Activated naive CD8-positive, alpha-beta T cell treated with anti-CD3 and anti-CD28 coated beads, Interleukin-2, amount 10 ng/mL, durations not matched to agents 7 days and 5 days (primary cell): Measurements from ENCODE around the gene COL20A1. TPM values are rescaled to one million over a fixed set of nuclear protein-coding genes. Genes with fewer than 3 reads are reported as not detected.

Source experiments
- ATAC-seq: fragments of 150-1000 bp; cut with Tn5 transposase; one replicate; pipeline ENCODE4 v1.10.0; 2021; ENCODE audit warnings: low read depth, moderate library complexity
- POLR2A ChIA-PET: fragments of 350-600 bp; sonication (Branson Sonifier 250); formaldehyde crosslinking; loops from one replicate; lab custom pipeline; 2021; ENCODE audit warnings: antibody characterized with exemption; lab: Charles Lee
- DNase-seq: peaks from one replicate; pipeline ENCODE4 v3.0.0; 2021
- H3K27ac Mint-ChIP-seq: one replicate; pipeline ENCODE4 v1.8.0; 2022; ENCODE audit warnings: mild to moderate bottlenecking, mixed read lengths
- H3K27me3 Mint-ChIP-seq: one replicate; pipeline ENCODE4 v1.8.0; 2022; ENCODE audit warnings: mild to moderate bottlenecking, moderate library complexity, mixed read lengths
- H3K36me3 Mint-ChIP-seq: one replicate; pipeline ENCODE4 v1.8.0; 2021; ENCODE audit warnings: mild to moderate bottlenecking, mixed read lengths
- H3K4me1 Mint-ChIP-seq: one replicate; pipeline ENCODE4 v1.8.0; 2021; ENCODE audit warnings: mixed read lengths
- H3K4me3 Mint-ChIP-seq: one replicate; pipeline ENCODE4 v1.8.0; 2022; ENCODE audit warnings: mild to moderate bottlenecking, moderate library complexity, mixed read lengths
- H3K9me3 Mint-ChIP-seq: one replicate; pipeline ENCODE4 v1.8.0; 2021; ENCODE audit warnings: mixed read lengths
- total RNA-seq, 2 experiments: library from RNA; stranded (reverse); gene quantifications; one replicate each; pipeline ENCODE4 v1.2.3, GENCODE V29; 2021

COL20A1 gene
- total RNA-seq, 2 experiments from 2014 or later: 0.26 TPM; not detected in 1

GRCh38 chr20:63369724-63370617 is 77.0 kb downstream of the COL20A1 start:
- Mint-ChIP-seq H3K9me3 (no peaks in the 10 kb centered on the region), H3K4me1 (no peaks in the 10 kb centered on the region), H3K36me3 (no peaks in the 10 kb centered on the region), H3K4me3 (no peak overlapping the region), H3K27ac (no peak overlapping the region), H3K27me3 (no peaks in the 10 kb centered on the region)
- POLR2A ChIA-PET: no interaction called here
- DNase-seq: no peak
- ATAC-seq: no peak

- Mint-ChIP-seq H3K4me1 (no peaks in the 10 kb centered on the region), H3K36me3 (no peaks in the 10 kb centered on the region), H3K27ac (no peak overlapping the region), H3K27me3 (no peaks in the 10 kb centered on the region), H3K4me3 (no peak overlapping the region), H3K9me3 (no peaks in the 10 kb centered on the region)
- POLR2A ChIA-PET: no interaction called here
- DNase-seq: no peak
- no peak for ATAC-seq
Observed at GRCh38 chr20:63370618-63371187, 77.7 kb downstream of the COL20A1 start.

GRCh38 chr20:63371291-63371865 is 78.4 kb downstream of the COL20A1 start:
- Mint-ChIP-seq H3K9me3 (no peaks in the 10 kb centered on the region), H3K27me3 (no peaks in the 10 kb centered on the region), H3K27ac (no peak overlapping the region), H3K36me3 (no peaks in the 10 kb centered on the region), H3K4me3 (no peak overlapping the region), H3K4me1 (no peaks in the 10 kb centered on the region)
- POLR2A ChIA-PET: no interaction called here
- no peak for DNase-seq
- no peak for ATAC-seq

GRCh38 chr20:63372971-63373885 is 80.2 kb downstream of the COL20A1 start:
- H3K4me3 Mint-ChIP-seq: no peak overlapping the region
- no peaks in the 10 kb centered on the region for H3K9me3 Mint-ChIP-seq
- no peak for ATAC-seq
- H3K4me1 Mint-ChIP-seq: no peaks in the 10 kb centered on the region
- no peak overlapping the region for H3K27ac Mint-ChIP-seq
- POLR2A ChIA-PET: no interaction called here
- no peak for DNase-seq
- peaks cover 3% of the 10 kb centered on the region for H3K27me3 Mint-ChIP-seq
- no peaks in the 10 kb centered on the region for H3K36me3 Mint-ChIP-seq

- Mint-ChIP-seq H3K27ac (no peak overlapping the region), H3K27me3 (peaks cover 6% of the 10 kb centered on the region), H3K9me3 (no peaks in the 10 kb centered on the region), H3K4me3 (no peak overlapping the region), H3K36me3 (no peaks in the 10 kb centered on the region), H3K4me1 (no peaks in the 10 kb centered on the region)
- DNase-seq (no peak), ATAC-seq (no peak)
- POLR2A ChIA-PET: no interaction called here
Observed at GRCh38 chr20:63373996-63374395, 81.0 kb downstream of the COL20A1 start.

- peaks cover 6% of the 10 kb centered on the region for H3K27me3 Mint-ChIP-seq
- no peaks in the 10 kb centered on the region for H3K9me3 Mint-ChIP-seq
- POLR2A ChIA-PET: no interaction called here
Observed at GRCh38 chr20:63374504-63374903, 81.5 kb downstream of the COL20A1 start.

GRCh38 chr20:63375438-63375837 is 82.5 kb downstream of the COL20A1 start:
- H3K9me3 Mint-ChIP-seq: no peaks in the 10 kb centered on the region
- POLR2A ChIA-PET: no interaction called here
- H3K27ac Mint-ChIP-seq: no peak overlapping the region
- no peaks in the 10 kb centered on the region for H3K36me3 Mint-ChIP-seq
- no peaks in the 10 kb centered on the region for H3K4me1 Mint-ChIP-seq
- peaks cover 6% of the 10 kb centered on the region for H3K27me3 Mint-ChIP-seq
- ATAC-seq (no peak), DNase-seq (no peak)
- no peak overlapping the region for H3K4me3 Mint-ChIP-seq

More at GRCh38 chr20:63374504-63374903, 81.5 kb downstream of the COL20A1 start:
- H3K36me3 Mint-ChIP-seq: no peaks in the 10 kb centered on the region
- H3K27ac Mint-ChIP-seq: no peak overlapping the region
- no peak for ATAC-seq
- no peaks in the 10 kb centered on the region for H3K4me1 Mint-ChIP-seq
- H3K4me3 Mint-ChIP-seq: no peak overlapping the region
- no peak for DNase-seq

GRCh38 chr20:63376283-63377250 is 83.6 kb downstream of the COL20A1 start:
- Mint-ChIP-seq H3K9me3 (no peaks in the 10 kb centered on the region), H3K27ac (no peak overlapping the region), H3K36me3 (no peaks in the 10 kb centered on the region), H3K4me1 (no peaks in the 10 kb centered on the region), H3K27me3 (peaks cover 6% of the 10 kb centered on the region), H3K4me3 (no peak overlapping the region)
- no peak for DNase-seq
- ATAC-seq: no peak
- POLR2A ChIA-PET: no interaction called here

GRCh38 chr20:63377256-63377941 is 84.4 kb downstream of the COL20A1 start:
- Mint-ChIP-seq H3K9me3 (no peaks in the 10 kb centered on the region), H3K36me3 (no peaks in the 10 kb centered on the region), H3K4me3 (no peak overlapping the region), H3K27me3 (peaks cover 6% of the 10 kb centered on the region), H3K27ac (no peak overlapping the region), H3K4me1 (no peaks in the 10 kb centered on the region)
- no peak for ATAC-seq
- DNase-seq: no peak
- POLR2A ChIA-PET: no interaction called here

GRCh38 chr20:63377951-63378381 is 85.0 kb downstream of the COL20A1 start:
- Mint-ChIP-seq H3K36me3 (no peaks in the 10 kb centered on the region), H3K27ac (no peak overlapping the region), H3K4me1 (no peaks in the 10 kb centered on the region), H3K4me3 (no peak overlapping the region), H3K9me3 (no peaks in the 10 kb centered on the region), H3K27me3 (peaks cover 6% of the 10 kb centered on the region)
- DNase-seq: no peak
- no peak for ATAC-seq
- POLR2A ChIA-PET: no interaction called here

GRCh38 chr20:63378626-63379025 is 85.6 kb downstream of the COL20A1 start:
- Mint-ChIP-seq H3K9me3 (no peaks in the 10 kb centered on the region), H3K27me3 (peaks cover 6% of the 10 kb centered on the region), H3K36me3 (no peaks in the 10 kb centered on the region), H3K4me1 (no peaks in the 10 kb centered on the region), H3K4me3 (no peak overlapping the region), H3K27ac (no peak overlapping the region)
- DNase-seq (no peak), ATAC-seq (no peak)
- POLR2A ChIA-PET: no interaction called here

GRCh38 chr20:63379296-63379695 is 86.3 kb downstream of the COL20A1 start:
- no peaks in the 10 kb centered on the region for H3K4me1 Mint-ChIP-seq
- no peak for ATAC-seq
- H3K9me3 Mint-ChIP-seq: no peaks in the 10 kb centered on the region
- H3K4me3 Mint-ChIP-seq: no peak overlapping the region
- POLR2A ChIA-PET: no interaction called here
- no peak overlapping the region for H3K27ac Mint-ChIP-seq
- no peaks in the 10 kb centered on the region for H3K36me3 Mint-ChIP-seq
- no peak for DNase-seq
- peaks cover 6% of the 10 kb centered on the region for H3K27me3 Mint-ChIP-seq
